ENCODE measurements around the gene PSENEN.

The PSENEN gene

DNA sequence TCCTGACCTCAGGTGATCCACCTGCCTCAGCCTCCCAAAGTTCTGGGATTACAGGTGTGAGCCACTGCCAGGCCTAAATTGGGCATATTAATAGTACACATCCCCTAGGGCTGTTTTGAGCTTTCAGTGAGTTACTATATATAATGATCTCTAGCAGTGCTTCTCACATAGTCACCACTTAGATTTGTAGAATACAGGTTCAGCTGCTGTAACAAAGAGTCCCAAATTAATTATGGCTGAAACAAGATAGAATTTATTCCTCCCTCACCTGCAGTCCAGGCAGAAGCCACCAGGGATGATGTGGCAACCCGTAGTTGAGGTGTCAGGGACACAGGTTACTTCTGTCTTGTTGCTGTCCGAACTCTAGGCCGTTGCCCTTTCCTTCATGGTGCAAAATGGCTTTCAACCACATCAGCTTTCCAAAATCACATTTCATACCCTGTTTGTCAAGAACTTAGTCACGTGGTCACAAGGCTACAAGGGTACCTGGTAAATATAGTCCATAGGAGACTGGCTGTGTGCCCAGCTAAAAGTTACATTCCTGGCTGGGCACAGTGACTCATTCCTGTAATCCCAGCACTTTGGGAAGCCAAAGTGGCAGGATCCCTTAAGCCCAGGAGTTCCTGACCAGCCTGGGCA is 15.4 kb downstream of the PSENEN start:
- no peak for TF ChIP-seq TCF4 (CRISPR knock-in tag; IDR thresholded peaks at IDR 0.05; ENCODE audit: borderline replicate concordance)
- no peak for TF ChIP-seq OSR1 (CRISPR knock-in tag; IDR thresholded peaks at IDR 0.05)
- TF ChIP-seq ZFP3 (CRISPR knock-in tag; IDR thresholded peaks at IDR 0.05): no peak
- TF ChIP-seq ZNF8 (CRISPR knock-in tag; IDR thresholded peaks at IDR 0.05): no peak
- TF ChIP-seq ESRRG (CRISPR knock-in tag; IDR thresholded peaks at IDR 0.05): no peak
- no peak for TF ChIP-seq BACH2 (CRISPR knock-in tag; IDR thresholded peaks at IDR 0.05; ENCODE audit: borderline replicate concordance)
- TF ChIP-seq, protein P1, sequence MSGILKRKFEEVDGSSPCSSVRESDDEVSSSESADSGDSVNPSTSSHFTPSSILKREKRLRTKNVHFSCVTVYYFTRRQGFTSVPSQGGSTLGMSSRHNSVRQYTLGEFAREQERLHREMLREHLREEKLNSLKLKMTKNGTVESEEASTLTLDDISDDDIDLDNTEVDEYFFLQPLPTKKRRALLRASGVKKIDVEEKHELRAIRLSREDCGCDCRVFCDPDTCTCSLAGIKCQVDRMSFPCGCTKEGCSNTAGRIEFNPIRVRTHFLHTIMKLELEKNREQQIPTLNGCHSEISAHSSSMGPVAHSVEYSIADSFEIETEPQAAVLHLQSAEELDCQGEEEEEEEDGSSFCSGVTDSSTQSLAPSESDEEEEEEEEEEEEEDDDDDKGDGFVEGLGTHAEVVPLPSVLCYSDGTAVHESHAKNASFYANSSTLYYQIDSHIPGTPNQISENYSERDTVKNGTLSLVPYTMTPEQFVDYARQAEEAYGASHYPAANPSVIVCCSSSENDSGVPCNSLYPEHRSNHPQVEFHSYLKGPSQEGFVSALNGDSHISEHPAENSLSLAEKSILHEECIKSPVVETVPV (CRISPR knock-in tag; IDR thresholded peaks at IDR 0.05): no peak
- no peak for TF ChIP-seq CSDC2 (CRISPR knock-in tag; IDR thresholded peaks at IDR 0.05)
- TF ChIP-seq, protein P2, sequence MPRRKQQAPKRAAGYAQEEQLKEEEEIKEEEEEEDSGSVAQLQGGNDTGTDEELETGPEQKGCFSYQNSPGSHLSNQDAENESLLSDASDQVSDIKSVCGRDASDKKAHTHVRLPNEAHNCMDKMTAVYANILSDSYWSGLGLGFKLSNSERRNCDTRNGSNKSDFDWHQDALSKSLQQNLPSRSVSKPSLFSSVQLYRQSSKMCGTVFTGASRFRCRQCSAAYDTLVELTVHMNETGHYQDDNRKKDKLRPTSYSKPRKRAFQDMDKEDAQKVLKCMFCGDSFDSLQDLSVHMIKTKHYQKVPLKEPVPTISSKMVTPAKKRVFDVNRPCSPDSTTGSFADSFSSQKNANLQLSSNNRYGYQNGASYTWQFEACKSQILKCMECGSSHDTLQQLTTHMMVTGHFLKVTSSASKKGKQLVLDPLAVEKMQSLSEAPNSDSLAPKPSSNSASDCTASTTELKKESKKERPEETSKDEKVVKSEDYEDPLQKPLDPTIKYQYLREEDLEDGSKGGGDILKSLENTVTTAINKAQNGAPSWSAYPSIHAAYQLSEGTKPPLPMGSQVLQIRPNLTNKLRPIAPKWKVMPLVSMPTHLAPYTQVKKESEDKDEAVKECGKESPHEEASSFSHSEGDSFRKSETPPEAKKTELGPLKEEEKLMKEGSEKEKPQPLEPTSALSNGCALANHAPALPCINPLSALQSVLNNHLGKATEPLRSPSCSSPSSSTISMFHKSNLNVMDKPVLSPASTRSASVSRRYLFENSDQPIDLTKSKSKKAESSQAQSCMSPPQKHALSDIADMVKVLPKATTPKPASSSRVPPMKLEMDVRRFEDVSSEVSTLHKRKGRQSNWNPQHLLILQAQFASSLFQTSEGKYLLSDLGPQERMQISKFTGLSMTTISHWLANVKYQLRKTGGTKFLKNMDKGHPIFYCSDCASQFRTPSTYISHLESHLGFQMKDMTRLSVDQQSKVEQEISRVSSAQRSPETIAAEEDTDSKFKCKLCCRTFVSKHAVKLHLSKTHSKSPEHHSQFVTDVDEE (CRISPR knock-in tag; IDR thresholded peaks at IDR 0.05): no peak
- no peak for TF ChIP-seq ARNTL (CRISPR knock-in tag; IDR thresholded peaks at IDR 0.05; ENCODE audit: borderline replicate concordance, low read depth)
- no peak for TF ChIP-seq SNAI2 (CRISPR knock-in tag; IDR thresholded peaks at IDR 0.05)
- no peak for ATAC-seq

DNA sequence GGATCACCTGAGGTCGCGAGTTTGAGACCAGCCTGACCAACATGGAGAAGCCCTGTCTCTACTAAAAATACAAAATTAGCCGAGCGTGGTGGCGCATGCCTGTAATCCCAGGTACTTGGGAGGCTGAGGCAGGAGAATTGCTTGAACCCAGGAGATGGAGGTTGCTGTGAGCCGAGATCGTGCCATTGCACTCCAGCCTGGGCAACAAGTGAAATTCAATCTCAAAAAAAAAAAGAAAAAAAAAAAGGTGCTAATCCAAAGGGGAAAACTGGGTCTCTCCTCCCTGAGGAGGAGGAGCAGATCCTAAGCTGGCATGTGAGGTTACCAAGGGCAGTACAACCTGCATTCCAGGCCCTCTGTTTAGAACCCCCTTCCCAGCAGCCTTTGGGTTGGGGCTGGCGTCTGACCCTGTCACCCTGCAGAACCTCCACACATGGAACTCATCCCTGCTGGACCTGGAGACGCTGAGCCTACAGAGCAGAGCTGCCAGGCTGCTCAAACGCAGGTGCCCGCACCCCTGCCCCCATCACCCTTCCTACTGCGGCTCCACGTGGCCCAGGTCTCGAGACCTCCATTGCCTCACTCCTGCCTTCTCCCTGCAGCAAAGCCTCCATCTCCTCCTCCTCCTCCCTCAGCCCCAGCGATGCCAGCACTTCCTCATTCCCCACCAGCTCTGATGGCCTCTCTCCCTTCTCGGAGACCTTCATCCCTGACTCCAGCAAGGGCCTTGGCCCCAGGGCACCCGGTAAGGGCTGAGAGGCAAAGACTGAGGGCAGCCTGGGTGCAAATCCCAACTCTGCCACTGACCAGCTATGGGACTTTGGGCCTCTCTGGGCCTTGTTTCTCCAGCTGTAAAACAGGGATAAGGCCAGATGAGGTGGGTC is 19.2 kb downstream of the PSENEN start:
- no peak for ATAC-seq

DNA sequence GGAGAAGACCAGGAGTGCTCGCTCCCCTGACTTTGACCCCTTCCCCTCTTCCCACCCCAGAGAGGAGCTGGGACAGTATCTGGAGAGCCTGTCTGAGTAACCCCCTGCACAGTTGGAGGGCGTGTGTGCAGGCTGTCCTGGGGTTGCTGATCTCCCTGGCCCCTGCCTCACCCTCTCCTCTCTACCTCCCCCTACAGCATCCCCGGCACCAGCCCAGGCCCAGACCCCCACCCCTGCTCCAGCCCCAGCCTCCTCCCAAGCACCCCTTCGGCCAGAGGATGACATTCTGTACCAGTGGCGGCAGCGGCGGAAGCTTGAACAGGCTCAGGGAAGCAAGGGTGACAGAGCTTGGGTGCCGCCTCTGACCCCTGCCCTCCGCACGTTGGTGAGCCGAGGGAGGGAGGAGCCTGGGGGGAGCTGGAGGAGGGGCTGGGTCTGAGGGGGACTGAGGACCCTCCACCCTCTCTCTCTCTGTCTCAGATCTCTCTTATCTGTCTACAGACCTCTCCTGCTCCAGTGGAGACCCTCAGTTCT is 21.2 kb downstream of the PSENEN start:
- ATAC-seq: peak; percentile 13

More for the DNA sequence above, 19.2 kb downstream of the PSENEN start:
- TF ChIP-seq GLIS3 (CRISPR knock-in tag; IDR thresholded peaks at IDR 0.05) (no peak), ISL1 (CRISPR knock-in tag; IDR thresholded peaks at IDR 0.05) (no peak), ZFP30 (CRISPR knock-in tag; IDR thresholded peaks at IDR 0.05) (no peak), SNAI2 (CRISPR knock-in tag; IDR thresholded peaks at IDR 0.05) (no peak), OSR1 (CRISPR knock-in tag; IDR thresholded peaks at IDR 0.05) (no peak), BACH2 (CRISPR knock-in tag; IDR thresholded peaks at IDR 0.05; ENCODE audit: borderline replicate concordance) (no peak)
- TF ChIP-seq, protein P2 (CRISPR knock-in tag; IDR thresholded peaks at IDR 0.05): no peak

DNA sequence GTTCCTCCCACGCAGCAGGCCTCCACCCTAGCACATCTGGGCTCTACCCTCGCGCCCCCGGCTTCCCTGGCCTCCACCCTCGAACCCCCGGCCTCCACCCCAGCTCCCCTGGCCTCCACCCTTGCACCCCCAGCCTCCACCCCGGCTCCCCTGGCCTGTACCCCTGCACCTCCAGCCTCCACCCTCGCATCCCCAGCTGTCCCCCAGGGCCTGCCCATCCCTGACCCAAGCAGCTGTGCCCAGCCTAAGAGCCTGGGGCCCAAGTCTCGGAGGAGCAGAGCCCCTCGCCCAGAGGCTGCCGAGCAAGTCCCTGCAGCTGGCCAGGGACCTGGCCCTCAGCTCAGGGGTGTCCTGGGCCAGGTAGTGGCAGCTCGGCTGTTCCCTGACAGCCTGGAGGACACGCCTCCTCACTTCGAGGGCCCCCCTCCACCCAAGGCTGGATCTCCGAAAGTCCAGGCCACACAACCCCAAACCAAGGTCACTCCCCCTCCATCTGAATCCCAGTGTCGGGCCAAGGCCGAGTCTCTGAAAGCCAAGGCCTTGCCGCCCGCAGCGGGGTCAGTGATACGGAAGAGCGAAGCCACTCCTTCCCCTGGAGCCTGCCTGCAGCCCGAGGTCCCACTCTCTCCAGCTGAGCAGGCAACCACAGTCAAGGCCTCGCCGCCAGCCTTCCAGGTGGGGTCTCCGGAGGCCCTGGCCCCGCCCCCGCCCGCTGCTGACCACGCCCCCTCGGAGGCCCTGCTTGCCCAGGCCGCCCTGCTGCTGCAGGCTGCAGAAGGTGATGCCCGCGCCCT is 22.0 kb downstream of the PSENEN start:
- no peak for TF ChIP-seq RARB (CRISPR knock-in tag; IDR thresholded peaks at IDR 0.05)
- TF ChIP-seq CSDC2 (CRISPR knock-in tag; IDR thresholded peaks at IDR 0.05): no peak
- TF ChIP-seq, protein P3, sequence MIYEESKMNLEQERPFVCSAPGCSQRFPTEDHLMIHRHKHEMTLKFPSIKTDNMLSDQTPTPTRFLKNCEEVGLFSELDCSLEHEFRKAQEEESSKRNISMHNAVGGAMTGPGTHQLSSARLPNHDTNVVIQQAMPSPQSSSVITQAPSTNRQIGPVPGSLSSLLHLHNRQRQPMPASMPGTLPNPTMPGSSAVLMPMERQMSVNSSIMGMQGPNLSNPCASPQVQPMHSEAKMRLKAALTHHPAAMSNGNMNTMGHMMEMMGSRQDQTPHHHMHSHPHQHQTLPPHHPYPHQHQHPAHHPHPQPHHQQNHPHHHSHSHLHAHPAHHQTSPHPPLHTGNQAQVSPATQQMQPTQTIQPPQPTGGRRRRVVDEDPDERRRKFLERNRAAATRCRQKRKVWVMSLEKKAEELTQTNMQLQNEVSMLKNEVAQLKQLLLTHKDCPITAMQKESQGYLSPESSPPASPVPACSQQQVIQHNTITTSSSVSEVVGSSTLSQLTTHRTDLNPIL (CRISPR knock-in tag; IDR thresholded peaks at IDR 0.05; ENCODE audit: low read depth): no peak
- TF ChIP-seq BACH2 (CRISPR knock-in tag; IDR thresholded peaks at IDR 0.05; ENCODE audit: borderline replicate concordance): no peak
- no peak for TF ChIP-seq ARNTL (CRISPR knock-in tag; IDR thresholded peaks at IDR 0.05; ENCODE audit: borderline replicate concordance, low read depth)
- TF ChIP-seq, protein P4, sequence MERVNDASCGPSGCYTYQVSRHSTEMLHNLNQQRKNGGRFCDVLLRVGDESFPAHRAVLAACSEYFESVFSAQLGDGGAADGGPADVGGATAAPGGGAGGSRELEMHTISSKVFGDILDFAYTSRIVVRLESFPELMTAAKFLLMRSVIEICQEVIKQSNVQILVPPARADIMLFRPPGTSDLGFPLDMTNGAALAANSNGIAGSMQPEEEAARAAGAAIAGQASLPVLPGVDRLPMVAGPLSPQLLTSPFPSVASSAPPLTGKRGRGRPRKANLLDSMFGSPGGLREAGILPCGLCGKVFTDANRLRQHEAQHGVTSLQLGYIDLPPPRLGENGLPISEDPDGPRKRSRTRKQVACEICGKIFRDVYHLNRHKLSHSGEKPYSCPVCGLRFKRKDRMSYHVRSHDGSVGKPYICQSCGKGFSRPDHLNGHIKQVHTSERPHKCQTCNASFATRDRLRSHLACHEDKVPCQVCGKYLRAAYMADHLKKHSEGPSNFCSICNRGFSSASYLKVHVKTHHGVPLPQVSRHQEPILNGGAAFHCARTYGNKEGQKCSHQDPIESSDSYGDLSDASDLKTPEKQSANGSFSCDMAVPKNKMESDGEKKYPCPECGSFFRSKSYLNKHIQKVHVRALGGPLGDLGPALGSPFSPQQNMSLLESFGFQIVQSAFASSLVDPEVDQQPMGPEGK (CRISPR knock-in tag; IDR thresholded peaks at IDR 0.05; ENCODE audit: borderline replicate concordance): no peak
- no peak for TF ChIP-seq GLIS3 (CRISPR knock-in tag; IDR thresholded peaks at IDR 0.05)
- no peak for TF ChIP-seq ESRRG (CRISPR knock-in tag; IDR thresholded peaks at IDR 0.05)
- TF ChIP-seq TOX (CRISPR knock-in tag; IDR thresholded peaks at IDR 0.05; ENCODE audit: borderline replicate concordance): no peak
- TF ChIP-seq, protein P1 (CRISPR knock-in tag; IDR thresholded peaks at IDR 0.05): no peak
- TF ChIP-seq ISL1 (CRISPR knock-in tag; IDR thresholded peaks at IDR 0.05): no peak
- no peak for TF ChIP-seq PPARA (CRISPR knock-in tag; IDR thresholded peaks at IDR 0.05; ENCODE audit: borderline replicate concordance)
- TF ChIP-seq ZFP3 (CRISPR knock-in tag; IDR thresholded peaks at IDR 0.05): no peak
- no peak; the same call in 2 of the 3 replicates for ATAC-seq

More for the DNA sequence above, 21.2 kb downstream of the PSENEN start:
- no peak for TF ChIP-seq SNAI2 (CRISPR knock-in tag; IDR thresholded peaks at IDR 0.05)
- TF ChIP-seq CSDC2 (CRISPR knock-in tag; IDR thresholded peaks at IDR 0.05): no peak
- TF ChIP-seq PPARA (CRISPR knock-in tag; IDR thresholded peaks at IDR 0.05; ENCODE audit: borderline replicate concordance): no peak

All from SK-N-SH treated with all-trans-retinoic acid at 6 μM for 48 hours (cell line).